GM12892 (cell line): Measurements from ENCODE around the gene UNC5A. TPM values are rescaled to one million over a fixed set of nuclear protein-coding genes. Genes with fewer than 3 reads are reported as not detected.

ENCODE experiments used
- DNase-seq: peaks from one replicate; pipeline ENCODE4 v3.0.0; 2011; ENCODE audit not compliant: insufficient read length
- FAIRE-seq: peaks from 2 replicates; lab custom pipeline; 2011; peaks lifted over from hg19 to GRCh38; lab: Jason Lieb, UNC
- POLR2A ChIP-seq: IDR thresholded peaks from 2 replicates; pipeline ENCODE4 v1.6.1; 2011; ENCODE audit warnings: low read depth, low read length, control low read depth
- POLR2AphosphoS5 ChIP-seq: IDR thresholded peaks from 2 replicates; pipeline ENCODE4 v1.6.1; 2011; ENCODE audit warnings: low read depth, low read length, control low read depth
- TAF1 ChIP-seq: IDR thresholded peaks from 2 replicates; pipeline ENCODE4 v1.6.1; 2011; ENCODE audit warnings: low read depth, mild to moderate bottlenecking, control low read depth, low read length, borderline replicate concordance
- polyA plus RNA-seq: library from polyadenylated mRNA; unstranded; fragments of >200 nt; gene quantifications from one replicate; pipeline ENCODE4 v1.2.1, GENCODE V29; 2012; ENCODE audit warnings: missing spikeins, inconsistent platforms; ENCODE audit not compliant: missing spikeins

UNC5A gene
- polyA plus RNA-seq, result not detected

- DNase-seq (peak; percentile 62), FAIRE-seq (no peak)
- TF ChIP-seq TAF1, result no peak
- TF ChIP-seq POLR2A, result no peak
- no peak for TF ChIP-seq POLR2AphosphoS5
Observed at GRCh38 chr5:176810081-176810597, at the start of gene UNC5A. UNC5A (plus strand) TSS chr5:176810559; CDS start chr5:176810751, 192 bp downstream.

GRCh38 chr5:176761755-176762154 is 48.6 kb upstream of the UNC5A start:
- FAIRE-seq (no peak), DNase-seq (no peak)
- TF ChIP-seq TAF1 (no peak), POLR2A (no peak), POLR2AphosphoS5 (no peak)

GRCh38 chr5:176762489-176762888 is 47.9 kb upstream of the UNC5A start:
- DNase-seq (no peak), FAIRE-seq (no peak)
- no peak for TF ChIP-seq TAF1
- TF ChIP-seq POLR2AphosphoS5, result no peak
- TF ChIP-seq POLR2A, result no peak

- FAIRE-seq, result no peak
- TF ChIP-seq POLR2A, result no peak
- TF ChIP-seq POLR2AphosphoS5, result no peak
- TF ChIP-seq TAF1, result no peak
- no peak for DNase-seq
Observed at GRCh38 chr5:176765687-176766086, 44.7 kb upstream of the UNC5A start.

GRCh38 chr5:176768174-176768970 is 42.0 kb upstream of the UNC5A start:
- TF ChIP-seq POLR2A, result no peak
- no peak for TF ChIP-seq POLR2AphosphoS5
- no peak for TF ChIP-seq TAF1
- FAIRE-seq (no peak), DNase-seq (no peak)

GRCh38 chr5:176769911-176770310 is 40.4 kb upstream of the UNC5A start:
- DNase-seq (no peak), FAIRE-seq (no peak)
- TF ChIP-seq POLR2AphosphoS5, result no peak
- no peak for TF ChIP-seq POLR2A
- no peak for TF ChIP-seq TAF1

GRCh38 chr5:176770431-176770830 is 39.9 kb upstream of the UNC5A start:
- no peak for DNase-seq
- TF ChIP-seq POLR2AphosphoS5 (no peak), TAF1 (no peak)
- FAIRE-seq, result no peak

GRCh38 chr5:176771102-176771845 is 39.1 kb upstream of the UNC5A start:
- TF ChIP-seq POLR2AphosphoS5, result no peak
- no peak for TF ChIP-seq POLR2A
- no peak for TF ChIP-seq TAF1
- no peak for FAIRE-seq
- DNase-seq, result no peak

GRCh38 chr5:176772271-176773210 is 37.8 kb upstream of the UNC5A start:
- DNase-seq, result no peak
- FAIRE-seq, result no peak
- TF ChIP-seq TAF1, result no peak
- no peak for TF ChIP-seq POLR2A
- no peak for TF ChIP-seq POLR2AphosphoS5

- FAIRE-seq (no peak), DNase-seq (no peak)
- TF ChIP-seq POLR2A (no peak), POLR2AphosphoS5 (no peak), TAF1 (no peak)
Observed at GRCh38 chr5:176773408-176774035, 36.8 kb upstream of the UNC5A start.
